ENCODE data around the gene DDX59.

The DDX59 gene

GRCh38 chr1:200683298-200683697 is 13.6 kb upstream of the DDX59 start:
- H3K27ac ChIP-seq = no peak overlapping the region
- TF ChIP-seq CTCF (conservative IDR thresholded peaks at IDR 0.05) (no peak), ZFX (IDR thresholded peaks at IDR 0.05) (no peak)

GRCh38 chr1:200681231-200681630 is 11.5 kb upstream of the DDX59 start:
- no peak for TF ChIP-seq CTCF (conservative IDR thresholded peaks at IDR 0.05)
- TF ChIP-seq ZFX (IDR thresholded peaks at IDR 0.05) = no peak
- no peak overlapping the region for H3K27ac ChIP-seq

- TF ChIP-seq ZFX (IDR thresholded peaks at IDR 0.05) (no peak), CTCF (conservative IDR thresholded peaks at IDR 0.05) (no peak)
- no peak overlapping the region for H3K27ac ChIP-seq
Measured at GRCh38 chr1:200676829-200677228, 7.1 kb upstream of the DDX59 start.

GRCh38 chr1:200675588-200675852 is 5.8 kb upstream of the DDX59 start:
- H3K27ac ChIP-seq = no peak overlapping the region
- TF ChIP-seq ZFX (IDR thresholded peaks at IDR 0.05) = no peak
- no peak for TF ChIP-seq CTCF (conservative IDR thresholded peaks at IDR 0.05)

GRCh38 chr1:200674838-200675587 is 5.3 kb upstream of the DDX59 start:
- no peak overlapping the region for H3K27ac ChIP-seq
- no peak for TF ChIP-seq CTCF (conservative IDR thresholded peaks at IDR 0.05)

GRCh38 chr1:200673952-200674823 is 4.5 kb upstream of the DDX59 start:
- TF ChIP-seq ZFX (IDR thresholded peaks at IDR 0.05) (no peak), CTCF (conservative IDR thresholded peaks at IDR 0.05) (no peak)
- no peak overlapping the region for H3K27ac ChIP-seq

- TF ChIP-seq ZFX (IDR thresholded peaks at IDR 0.05) (no peak), CTCF (conservative IDR thresholded peaks at IDR 0.05) (no peak)
- H3K27ac ChIP-seq = no peak overlapping the region
Measured at GRCh38 chr1:200671235-200671786, 1.6 kb upstream of the DDX59 start.
